K562 treated with DMSO at 1 percent for 48 hours (cell line): ENCODE results near the gene BZW1. TPM values are rescaled to one million over a fixed set of nuclear protein-coding genes. Genes with fewer than 3 reads are reported as not detected.

Experiments used
- total RNA-seq: library from RNA; unstranded; fragments of 300-600 nt; gene quantifications from 2 replicates; pipeline ENCODE4 v1.2.3, GENCODE V29; 2022; ENCODE audit warnings: low replicate concordance; ENCODE audit errors: extremely low read depth

The BZW1 gene
- not detected in 2 replicates for total RNA-seq

GRCh38 chr2:200811333-200812121 lies at the start of gene BZW1:
BZW1 (plus strand) TSS chr2:200811910; CDS start chr2:200813218, 1,308 bp downstream.

GRCh38 chr2:200864176-200865034 lies 52.7 kb downstream of the BZW1 start, which contains the start of gene CLK1:
CLK1 (minus strand) TSS chr2:200864658; CDS start chr2:200861862, 2,796 bp downstream.

Other genes with a start within 250 kb of the BZW1 start
- gene AOX1, start 225.9 kb upstream of the BZW1 start, total RNA-seq = not detected in 2 replicates
- gene CLK1, start 52.7 kb downstream of the BZW1 start, total RNA-seq = not detected in 2 replicates
- gene PPIL3, start 77.2 kb downstream of the BZW1 start, total RNA-seq = not detected in 2 replicates
- not detected in 2 replicates for gene NIF3L1, start 77.5 kb downstream of the BZW1 start, total RNA-seq
- gene ORC2, start 151.8 kb downstream of the BZW1 start, total RNA-seq = not detected in 2 replicates